Esophagus muscularis mucosa (tissue), 4 donors: ENCODE data around the gene PKP2. TPM values are rescaled to one million over a fixed set of nuclear protein-coding genes. Genes with fewer than 3 reads are reported as not detected.

ENCODE experiments used
- DNase-seq: peaks from one replicate; pipeline ENCODE4 v3.0.0-alpha.2; 2017; ENCODE audit errors: extremely low spot score
- H3K27ac ChIP-seq, 4 donors: fragments of 200-600 bp; sonication (generic); replicated peaks in 1 of 4; 1 replicate in 3 of 4; 2 replicates in 1 of 4; pipeline ENCODE4 v1.5.1; 2016 to 2019; ENCODE audit warnings: mild to moderate bottlenecking in 1 of 4
- H3K27me3 ChIP-seq, 4 donors: fragments of 200-600 bp; sonication (generic); one replicate each; pipeline versions ENCODE4 v1.5.1 to v1.6.0; 2016 to 2019
- H3K36me3 ChIP-seq, 4 donors: fragments of 200-600 bp; sonication (generic); one replicate each; pipeline ENCODE4 v1.5.1; 2016 to 2019
- H3K4me1 ChIP-seq, 4 donors: fragments of 200-600 bp; sonication (generic); one replicate each; pipeline ENCODE4 v1.5.1; 2016 to 2019
- H3K4me3 ChIP-seq, 4 donors: fragments of 200-600 bp; sonication (generic); 1 replicate in 2 of 4; 2 replicates in 2 of 4; pipeline ENCODE4 v1.5.1; 2016 to 2019; ENCODE audit warnings: mild to moderate bottlenecking in 4 of 4, moderate library complexity in 1 of 4
- H3K9me3 ChIP-seq, 4 donors: fragments of 200-600 bp; sonication (generic); 1 replicate in 3 of 4; 2 replicates in 1 of 4; pipeline ENCODE4 v1.5.1; 2016 to 2019
- EP300 ChIP-seq: sonication (generic); formaldehyde crosslinking; IDR thresholded peaks from one replicate; pipeline ENCODE4 v1.6.1; 2017; ENCODE audit warnings: antibody characterized with exemption
- POLR2A ChIP-seq: fragments of 450-650 bp; IDR thresholded peaks from one replicate; pipeline ENCODE4 v1.6.1; 2017; ENCODE audit warnings: antibody characterized with exemption, moderate library complexity, mild to moderate bottlenecking, low read depth
- POLR2AphosphoS5 ChIP-seq, 2 donors: sonication (generic); formaldehyde crosslinking; IDR thresholded peaks; one replicate each; pipeline ENCODE4 v1.6.1; 2017; ENCODE audit warnings: antibody characterized with exemption in 2 of 2
- whole genome bisulfite sequencing: methylation state at CpG from one replicate; pipeline ENCODE4 v1.1.5; 2018; 5-methylcytosine and 5-hydroxymethylcytosine counted together
- intact Hi-C: fragments of 100-400 bp; cut with DNase I; formaldehyde crosslinking; loops from one replicate; pipeline ENCODE4 v1.15.1; 2023
- total RNA-seq, 4 donors: library from RNA; depleted of rRNA; stranded (reverse); fragments of >200 nt; gene quantifications; one replicate each; pipeline versions ENCODE4 v1.1.0 to v1.2.1, GENCODE V29; 2016
- TF ChIP-seq, protein P1 (sequence below), 3 experiments: fragments of 200-600 bp in 2 of 3; fragments of 450-650 bp in 1 of 3; sonication (generic) in 2 of 3; IDR thresholded peaks; one replicate each; pipeline ENCODE4 v1.5.1; 2017 to 2019; ENCODE audit warnings: antibody characterized with exemption in 3 of 3, mild to moderate bottlenecking in 2 of 3, moderate library complexity in 1 of 3

Gene PKP2
- total RNA-seq, 4 donors from 2014 or later: 1.2 to 1.5 (median 1.3) TPM

DNA sequence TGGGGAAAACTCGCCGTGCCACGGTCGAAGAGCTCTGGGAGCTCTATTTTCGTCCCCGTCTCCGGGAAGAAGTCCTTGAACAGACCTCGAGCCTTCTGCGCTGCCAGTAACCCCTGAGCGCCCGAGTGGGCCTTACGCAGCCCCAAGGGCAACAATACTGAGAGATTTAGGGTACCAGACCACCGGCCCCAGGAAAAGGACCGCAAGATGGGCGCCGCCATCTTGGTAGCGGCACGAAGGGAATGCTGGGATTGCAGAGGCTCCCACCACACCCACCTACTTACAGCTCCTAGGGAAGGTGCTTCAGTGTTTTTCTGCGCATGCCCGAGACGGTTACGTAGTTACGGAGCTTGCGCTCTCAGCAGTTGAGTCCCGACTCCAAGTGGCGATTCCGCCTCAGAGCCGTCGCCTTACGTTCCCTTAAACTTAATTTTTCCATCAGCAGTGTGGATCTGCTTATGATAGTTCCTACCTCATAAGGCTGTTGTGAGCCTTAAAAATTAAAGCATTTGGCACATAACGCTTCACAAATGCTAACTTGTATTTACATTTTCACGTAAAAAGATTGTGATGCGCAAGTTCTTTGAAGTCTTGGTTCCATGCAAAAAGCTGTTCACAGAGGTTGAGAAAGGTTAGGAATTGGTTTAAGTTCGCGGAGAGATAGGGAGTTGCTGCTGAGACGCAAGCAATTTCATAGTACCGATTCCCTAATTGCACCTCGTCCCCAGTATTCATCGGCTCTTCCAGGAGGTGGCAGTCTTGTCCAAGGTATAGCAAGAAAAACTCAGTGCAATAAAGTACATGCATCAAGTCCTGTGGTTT is 140.7 kb downstream of the PKP2 start, which contains the start of gene YARS2:
Gene YARS2 (minus strand): TSS at position 244 of the 822 bp plus-strand sequence. CDS start 23 bp downstream, at position 221.
- peaks cover 0 to 1% (median 0%) of the 10 kb centered on the region in 4 donors for H3K27me3 ChIP-seq
- no peaks in the 10 kb centered on the region for H3K9me3 ChIP-seq
- TF ChIP-seq POLR2AphosphoS5 (IDR thresholded peaks at IDR 0.05) (peak; percentile 81 to 91), EP300 (no peak), POLR2A (no peak)
- TF ChIP-seq, protein P1, sequence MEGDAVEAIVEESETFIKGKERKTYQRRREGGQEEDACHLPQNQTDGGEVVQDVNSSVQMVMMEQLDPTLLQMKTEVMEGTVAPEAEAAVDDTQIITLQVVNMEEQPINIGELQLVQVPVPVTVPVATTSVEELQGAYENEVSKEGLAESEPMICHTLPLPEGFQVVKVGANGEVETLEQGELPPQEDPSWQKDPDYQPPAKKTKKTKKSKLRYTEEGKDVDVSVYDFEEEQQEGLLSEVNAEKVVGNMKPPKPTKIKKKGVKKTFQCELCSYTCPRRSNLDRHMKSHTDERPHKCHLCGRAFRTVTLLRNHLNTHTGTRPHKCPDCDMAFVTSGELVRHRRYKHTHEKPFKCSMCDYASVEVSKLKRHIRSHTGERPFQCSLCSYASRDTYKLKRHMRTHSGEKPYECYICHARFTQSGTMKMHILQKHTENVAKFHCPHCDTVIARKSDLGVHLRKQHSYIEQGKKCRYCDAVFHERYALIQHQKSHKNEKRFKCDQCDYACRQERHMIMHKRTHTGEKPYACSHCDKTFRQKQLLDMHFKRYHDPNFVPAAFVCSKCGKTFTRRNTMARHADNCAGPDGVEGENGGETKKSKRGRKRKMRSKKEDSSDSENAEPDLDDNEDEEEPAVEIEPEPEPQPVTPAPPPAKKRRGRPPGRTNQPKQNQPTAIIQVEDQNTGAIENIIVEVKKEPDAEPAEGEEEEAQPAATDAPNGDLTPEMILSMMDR (IDR thresholded peaks at IDR 0.05): peak; percentile 73 to 84 (median 79)
- peaks cover 11 to 24% (median 21%) of the 10 kb centered on the region in 4 donors for H3K4me1 ChIP-seq
- under 1% methylated on average over 23 of the region's 39 CpGs for WGBS
- intact Hi-C loops: loop anchor here (2.0 to 10.0 kb wide), 3 partner anchors 161 to 1265 kb away; no protein-coding TSS in a partner anchor
- H3K36me3 ChIP-seq: peaks cover 11 to 30% (median 18%) of the 10 kb centered on the region in 4 donors
- peak within 1 kb of the TSS; percentile 84 to 89 (median 88) for H3K27ac ChIP-seq
- peak within 1 kb of the TSS; percentile 92 to 97 (median 94) for H3K4me3 ChIP-seq
- DNase-seq: peak; percentile 96

DNA sequence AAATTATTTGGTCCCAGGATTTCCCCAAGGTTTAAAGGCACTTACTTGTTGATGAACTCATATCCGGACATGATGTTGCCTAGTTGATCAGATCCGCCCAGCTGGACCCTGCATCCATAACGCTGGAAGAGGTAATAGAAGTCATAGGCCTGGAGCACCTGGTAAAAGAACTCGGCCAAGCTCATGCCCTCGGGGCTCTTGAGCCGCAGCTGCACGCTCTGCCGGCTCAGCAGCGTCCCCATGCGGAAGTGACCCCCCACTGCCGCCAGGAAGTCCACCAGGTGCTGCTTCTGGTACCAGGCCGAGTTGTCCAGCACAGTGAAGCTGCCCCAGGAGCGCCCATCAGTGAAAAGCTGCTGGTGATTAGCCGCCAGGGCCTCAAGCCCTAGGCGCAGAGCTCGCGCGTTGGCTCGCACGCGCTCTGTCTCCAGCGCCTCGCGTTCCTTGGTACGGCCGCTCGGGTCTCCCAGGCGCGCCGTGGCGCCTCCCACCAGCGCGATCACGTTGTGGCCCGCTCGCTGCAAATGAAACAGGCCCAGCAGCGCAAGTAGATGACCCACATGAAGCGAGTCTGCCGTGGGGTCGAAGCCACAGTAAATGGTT is 141.4 kb downstream of the PKP2 start:
- Histone ChIP-seq H3K4me3 (peak overlapping the region; percentile 92 to 97 (median 94)), H3K36me3 (peaks cover 18 to 37% (median 25%) of the 10 kb centered on the region in 4 donors), H3K4me1 (peaks cover 11 to 24% (median 21%) of the 10 kb centered on the region in 4 donors), H3K9me3 (no peaks in the 10 kb centered on the region), H3K27me3 (no peaks in the 10 kb centered on the region), H3K27ac (peak overlapping the region; percentile 84 to 89 (median 88))
- intact Hi-C loops: loop anchor here (5.0 to 10.0 kb wide), 2 partner anchors 162 to 300 kb away; no protein-coding TSS in a partner anchor
- TF ChIP-seq, protein P1 (IDR thresholded peaks at IDR 0.05): peak; percentile 56 to 63 (median 59)
- TF ChIP-seq POLR2A: no peak
- 0% methylated on average over 15 of the region's 40 CpGs for WGBS
- no peak for DNase-seq

DNA sequence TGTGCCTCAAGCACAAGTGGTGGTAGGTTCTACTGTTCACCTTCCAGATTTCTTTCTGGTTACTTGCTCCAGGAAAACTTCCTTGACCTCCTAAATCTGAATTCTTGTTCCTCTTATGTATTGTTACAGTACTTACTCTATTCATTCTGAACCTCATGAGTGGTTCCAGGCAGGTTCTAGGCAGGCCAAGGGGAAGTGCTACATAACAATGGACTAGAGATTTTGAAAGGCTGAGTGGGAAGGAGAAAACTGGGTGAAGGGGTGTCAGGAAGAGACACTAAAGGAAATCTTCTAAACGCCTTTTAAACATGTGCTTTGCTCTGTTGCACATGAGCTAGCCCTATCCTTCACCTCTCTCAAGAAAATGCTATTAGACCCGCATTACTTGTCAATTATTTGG is 142.5 kb downstream of the PKP2 start:
- 63% methylated on average over 2 of the region's 2 CpGs for WGBS
- Histone ChIP-seq H3K27ac (peak overlapping the region in 1 of 4 donors; percentile 84), H3K27me3 (no peaks in the 10 kb centered on the region), H3K9me3 (no peaks in the 10 kb centered on the region), H3K4me3 (peak overlapping the region in 3 of 4 donors; percentile 92 to 97 (median 94)), H3K4me1 (peaks cover 11 to 24% (median 21%) of the 10 kb centered on the region in 4 donors), H3K36me3 (peaks cover 28 to 48% (median 36%) of the 10 kb centered on the region in 4 donors)
- intact Hi-C loops: loop anchor here (10.0 kb wide), 1 partner anchor 299 kb away; no protein-coding TSS in a partner anchor
- TF ChIP-seq POLR2A: no peak
- TF ChIP-seq, protein P1 (IDR thresholded peaks at IDR 0.05): no peak
- TF ChIP-seq EP300: no peak
- no peak for TF ChIP-seq POLR2AphosphoS5 (IDR thresholded peaks at IDR 0.05)
- no peak for DNase-seq

DNA sequence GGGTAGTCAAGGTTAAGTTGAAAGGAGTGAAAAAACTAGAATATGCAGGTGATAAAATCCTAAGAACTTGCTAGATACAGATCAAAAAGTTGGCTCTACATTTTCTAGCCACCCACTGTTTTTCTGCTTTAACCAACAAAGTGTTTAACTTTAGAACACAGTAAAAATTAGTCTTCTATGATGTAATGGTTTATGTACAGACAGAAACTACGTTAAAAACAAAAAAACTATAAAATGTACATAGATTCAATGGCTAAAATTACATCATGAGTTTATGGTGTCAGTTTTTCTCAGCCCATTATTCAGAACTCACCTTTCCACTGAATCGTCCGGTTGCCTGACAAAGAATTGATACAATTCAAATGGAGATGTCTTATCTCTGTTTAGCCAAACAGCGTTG is 143.0 kb downstream of the PKP2 start:
- Histone ChIP-seq H3K27me3 (no peaks in the 10 kb centered on the region), H3K36me3 (peaks cover 33 to 53% (median 41%) of the 10 kb centered on the region in 4 donors), H3K9me3 (no peaks in the 10 kb centered on the region), H3K4me3 (no peak overlapping the region), H3K4me1 (peaks cover 11 to 24% (median 21%) of the 10 kb centered on the region in 4 donors), H3K27ac (no peak overlapping the region)
- DNase-seq: no peak
- intact Hi-C loops: loop anchor here (10.0 kb wide), 1 partner anchor 299 kb away; no protein-coding TSS in a partner anchor
- WGBS: 63% methylated on average over 4 of the region's 4 CpGs
- TF ChIP-seq POLR2A (no peak), EP300 (no peak), POLR2AphosphoS5 (IDR thresholded peaks at IDR 0.05) (no peak)
- TF ChIP-seq, protein P1 (IDR thresholded peaks at IDR 0.05): no peak
